Body of pancreas (tissue), 4 donors: ENCODE results near the gene TMC7. TPM values are rescaled to one million over a fixed set of nuclear protein-coding genes. Genes with fewer than 3 reads are reported as not detected.

Source experiments
- ATAC-seq: fragments of 150-250 bp; one replicate; pipeline ENCODE4 v1.9.1; 2016
- DNase-seq, 4 donors: peaks; one replicate each; pipeline ENCODE4 v3.0.0-alpha.2; 2019
- H3K27ac ChIP-seq, 4 donors: fragments of 200-600 bp; sonication (generic); 1 replicate in 3 of 4; 2 replicates in 1 of 4; pipeline versions ENCODE4 v1.5.1 to v1.6.1; 2016 to 2019; ENCODE audit warnings: mild to moderate bottlenecking in 1 of 4, mixed read lengths in 1 of 4, moderate library complexity in 1 of 4
- H3K27me3 ChIP-seq, 2 donors: fragments of 200-600 bp; sonication (generic); one replicate each; pipeline ENCODE4 v1.6.0; 2016; ENCODE audit warnings: mild to moderate bottlenecking in 1 of 2
- H3K36me3 ChIP-seq, 2 donors: fragments of 200-600 bp; sonication (generic); replicated peaks in 1 of 2; 2 replicates each; pipeline ENCODE4 v1.5.1; 2016; ENCODE audit warnings: low read depth in 2 of 2; ENCODE audit not compliant: insufficient read depth in 1 of 2
- H3K4me1 ChIP-seq: fragments of 200-600 bp; sonication (generic); one replicate; pipeline ENCODE4 v1.6.0; 2016
- H3K4me3 ChIP-seq, 2 donors: fragments of 200-600 bp; sonication (generic); 1 replicate in 1 of 2; 2 replicates in 1 of 2; pipeline ENCODE4 v1.5.1; 2016 to 2019
- H3K9me3 ChIP-seq, 3 donors: fragments of 200-600 bp; sonication (generic); 1 replicate in 2 of 3; 2 replicates in 1 of 3; pipeline ENCODE4 v1.5.1; 2016
- POLR2A ChIP-seq, 3 donors: fragments of 450-650 bp; IDR thresholded peaks; one replicate each; pipeline ENCODE4 v1.6.1; 2016; ENCODE audit warnings: antibody characterized with exemption in 3 of 3, mild to moderate bottlenecking in 2 of 3
- WGBS, 2 donors: methylation state at CpG; one replicate each; pipeline ENCODE4 v1.1.5; 2017; 5-methylcytosine and 5-hydroxymethylcytosine counted together
- intact Hi-C: fragments of 100-400 bp; cut with DNase I; formaldehyde crosslinking; loops from one replicate; pipeline ENCODE4 v1.15.1; 2023
- total RNA-seq, 2 donors: library from RNA; depleted of rRNA; stranded (reverse); fragments of >200 nt; gene quantifications; one replicate each; pipeline ENCODE4 v1.1.0, GENCODE V29; 2016
- TF ChIP-seq, protein P1 (sequence below), 7 experiments: fragments of 450-650 bp in 4 of 7; fragments of 200-600 bp in 3 of 7; sonication (generic) in 3 of 7; IDR thresholded peaks; one replicate each; pipeline ENCODE4 v1.5.1; 2016 to 2019; ENCODE audit warnings: antibody characterized with exemption in 7 of 7

Gene TMC7
- total RNA-seq, 2 donors from 2014 or later = 0.33 to 0.78 TPM

DNA sequence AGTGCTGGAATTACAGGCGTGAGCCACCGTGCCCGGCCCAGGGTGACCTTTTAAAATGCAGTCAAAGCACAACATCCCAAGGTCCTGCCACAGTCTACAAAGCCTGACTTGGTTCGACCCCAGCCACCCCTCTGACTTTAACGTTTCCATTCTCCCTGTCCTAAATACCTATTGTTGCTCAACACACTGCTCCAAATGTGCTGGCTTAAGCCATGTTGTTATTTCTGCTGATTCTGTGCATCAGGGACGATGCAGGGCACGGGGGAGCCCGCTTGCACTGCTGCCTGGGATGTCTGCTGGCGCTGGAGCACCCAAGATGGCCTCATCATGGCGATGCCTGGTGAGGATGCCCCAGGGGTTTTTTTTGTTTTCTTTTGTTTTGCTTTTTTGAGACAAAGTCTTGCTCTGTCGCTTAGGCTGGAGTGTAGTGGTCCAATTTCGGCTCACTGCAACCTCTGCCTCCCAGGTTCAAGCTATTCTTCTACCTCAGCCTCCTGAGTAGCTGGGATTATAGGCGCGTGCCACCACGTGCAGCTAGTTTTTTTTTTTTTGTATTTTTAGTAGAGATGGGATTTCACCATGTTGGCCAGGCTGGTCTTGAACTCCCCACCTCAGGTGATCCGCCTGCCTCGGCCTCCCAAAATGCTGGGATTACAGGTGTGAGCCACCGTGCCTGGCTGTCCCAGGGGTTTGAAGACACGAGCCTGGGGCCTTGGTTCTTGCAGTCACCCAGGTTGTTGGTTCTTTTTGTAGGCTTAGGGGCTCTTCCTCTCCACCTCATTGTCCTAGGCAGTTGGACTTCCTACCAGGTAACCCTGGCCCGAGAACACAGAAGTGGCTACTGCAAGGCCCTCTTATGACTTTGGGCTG is 22.9 kb downstream of the TMC7 start:
- Histone ChIP-seq H3K36me3 (no peaks in the 10 kb centered on the region), H3K27ac (no peak overlapping the region), H3K4me1 (no peaks in the 10 kb centered on the region), H3K27me3 (no peaks in the 10 kb centered on the region), H3K9me3 (no peaks in the 10 kb centered on the region), H3K4me3 (no peak overlapping the region)
- no peak for TF ChIP-seq POLR2A (IDR thresholded peaks at IDR 0.05)
- TF ChIP-seq, protein P1, sequence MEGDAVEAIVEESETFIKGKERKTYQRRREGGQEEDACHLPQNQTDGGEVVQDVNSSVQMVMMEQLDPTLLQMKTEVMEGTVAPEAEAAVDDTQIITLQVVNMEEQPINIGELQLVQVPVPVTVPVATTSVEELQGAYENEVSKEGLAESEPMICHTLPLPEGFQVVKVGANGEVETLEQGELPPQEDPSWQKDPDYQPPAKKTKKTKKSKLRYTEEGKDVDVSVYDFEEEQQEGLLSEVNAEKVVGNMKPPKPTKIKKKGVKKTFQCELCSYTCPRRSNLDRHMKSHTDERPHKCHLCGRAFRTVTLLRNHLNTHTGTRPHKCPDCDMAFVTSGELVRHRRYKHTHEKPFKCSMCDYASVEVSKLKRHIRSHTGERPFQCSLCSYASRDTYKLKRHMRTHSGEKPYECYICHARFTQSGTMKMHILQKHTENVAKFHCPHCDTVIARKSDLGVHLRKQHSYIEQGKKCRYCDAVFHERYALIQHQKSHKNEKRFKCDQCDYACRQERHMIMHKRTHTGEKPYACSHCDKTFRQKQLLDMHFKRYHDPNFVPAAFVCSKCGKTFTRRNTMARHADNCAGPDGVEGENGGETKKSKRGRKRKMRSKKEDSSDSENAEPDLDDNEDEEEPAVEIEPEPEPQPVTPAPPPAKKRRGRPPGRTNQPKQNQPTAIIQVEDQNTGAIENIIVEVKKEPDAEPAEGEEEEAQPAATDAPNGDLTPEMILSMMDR (IDR thresholded peaks at IDR 0.05) = no peak
- 80 to 86% methylated on average over 18 to 20 of the region's 20 CpGs for WGBS, 2 donors
- ATAC-seq (no peak), DNase-seq (no peak)
- intact Hi-C loops = no loop called here

DNA sequence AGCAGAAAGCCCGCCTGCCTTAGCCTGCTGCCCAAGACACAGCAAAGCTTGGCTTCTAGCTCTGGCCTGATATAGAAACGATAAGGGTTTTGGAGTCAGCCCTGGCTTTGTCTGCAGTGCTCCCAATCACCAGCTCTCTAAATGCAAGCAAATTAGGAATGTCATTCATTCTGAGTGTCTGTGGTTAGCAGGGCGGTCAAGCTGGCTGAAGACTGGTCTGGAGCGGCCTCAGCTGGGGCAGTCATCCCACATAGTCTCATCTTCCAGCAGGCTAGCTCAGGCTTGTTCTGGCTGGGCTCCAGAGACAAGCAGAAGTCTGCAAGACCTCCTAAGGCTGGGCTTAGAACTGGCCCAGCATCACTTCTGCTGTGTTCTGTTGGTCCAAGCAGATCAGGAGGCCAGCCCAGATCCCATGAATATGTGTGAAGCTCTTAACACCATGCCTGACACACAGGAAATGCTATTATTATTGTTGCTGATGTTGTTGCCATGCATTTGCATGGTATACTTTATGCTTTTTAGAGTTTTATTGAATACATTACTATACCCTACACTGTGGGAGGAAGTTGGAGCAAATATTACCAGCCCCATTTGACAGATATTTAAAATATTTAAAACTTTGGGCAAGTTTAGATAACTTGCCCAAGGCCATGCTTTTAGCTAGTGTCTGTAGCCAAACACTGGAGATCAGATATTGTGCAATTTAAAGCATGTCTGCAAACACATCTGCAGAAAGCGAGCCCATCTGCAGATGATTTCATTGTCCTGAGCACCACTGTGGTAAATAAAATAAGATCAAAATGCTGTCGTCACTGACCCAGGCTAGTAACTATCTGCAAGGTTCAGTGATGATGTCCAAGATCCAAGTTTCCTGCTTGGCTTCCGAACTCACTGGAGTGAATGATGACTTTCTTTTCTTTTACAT is 24.8 kb downstream of the TMC7 start:
- ATAC-seq (no peak), DNase-seq (no peak)
- intact Hi-C loops = no loop called here
- H3K4me3 ChIP-seq = no peak overlapping the region
- WGBS, 2 donors = 71 to 75% methylated on average over 3 to 7 of the region's 7 CpGs
- H3K27ac ChIP-seq = no peak overlapping the region
- H3K27me3 ChIP-seq = no peaks in the 10 kb centered on the region
- no peaks in the 10 kb centered on the region for H3K36me3 ChIP-seq
- H3K9me3 ChIP-seq = no peaks in the 10 kb centered on the region
- H3K4me1 ChIP-seq = no peaks in the 10 kb centered on the region
- TF ChIP-seq, protein P1 (IDR thresholded peaks at IDR 0.05) = no peak
- TF ChIP-seq POLR2A (IDR thresholded peaks at IDR 0.05) = no peak

DNA sequence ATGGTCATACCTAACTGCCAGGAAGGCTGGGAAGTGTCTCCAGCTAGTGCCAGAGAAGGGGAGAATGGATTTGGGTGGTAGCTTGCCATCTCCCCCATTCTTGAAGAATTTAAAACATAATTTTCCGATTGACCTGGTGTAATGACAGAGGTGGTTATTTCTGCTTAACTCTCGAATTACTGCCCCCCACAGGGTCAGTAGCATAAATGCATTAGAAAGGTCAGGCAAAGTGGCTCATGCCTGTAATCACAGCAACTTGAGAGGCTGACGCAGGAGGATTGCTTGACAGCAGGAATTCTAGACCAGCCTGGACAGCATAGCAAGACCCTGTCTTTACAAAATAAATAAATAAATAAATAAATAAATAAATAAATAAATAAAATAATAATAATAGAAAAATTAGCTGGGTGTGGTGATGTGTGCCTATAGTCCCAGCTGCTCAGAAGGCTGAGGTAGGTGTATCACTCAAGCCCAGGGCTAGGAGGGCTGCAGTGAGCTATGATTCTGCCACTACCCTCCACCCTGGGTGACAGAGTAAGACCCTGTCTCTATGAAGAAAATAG is 27.5 kb downstream of the TMC7 start:
- 64 to 68% methylated on average over 3 of the region's 3 CpGs for WGBS, 2 donors
- no peaks in the 10 kb centered on the region for H3K9me3 ChIP-seq
- intact Hi-C loops = no loop called here
- TF ChIP-seq POLR2A (IDR thresholded peaks at IDR 0.05) = no peak
- TF ChIP-seq, protein P1 (IDR thresholded peaks at IDR 0.05) = no peak
- ATAC-seq = no peak
- H3K4me3 ChIP-seq = no peak overlapping the region
- no peak overlapping the region for H3K27ac ChIP-seq
- H3K27me3 ChIP-seq = no peaks in the 10 kb centered on the region
- no peak for DNase-seq
- H3K4me1 ChIP-seq = no peaks in the 10 kb centered on the region
- H3K36me3 ChIP-seq = no peaks in the 10 kb centered on the region

DNA sequence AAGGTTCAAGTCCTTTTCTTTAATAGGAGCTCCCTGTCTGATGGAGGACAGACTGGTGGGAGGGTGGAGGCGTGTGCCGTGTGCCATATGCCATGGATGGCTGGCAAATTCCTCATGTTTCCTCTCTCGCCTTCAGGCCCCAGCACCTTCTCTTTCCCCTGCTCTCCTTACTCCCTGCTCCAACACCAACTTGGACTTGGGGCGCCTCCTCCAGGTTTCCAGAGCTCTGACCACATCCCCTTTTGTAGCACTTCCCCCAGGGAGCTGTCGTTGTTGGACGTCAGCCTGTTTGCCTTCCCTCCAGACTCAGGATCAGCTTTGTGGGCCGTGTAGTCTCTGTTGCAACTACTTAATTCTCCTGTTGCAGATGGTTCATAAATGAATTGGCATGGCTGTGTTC is 30.7 kb downstream of the TMC7 start:
- 62 to 64% methylated on average over 7 of the region's 7 CpGs for WGBS, 2 donors
- Histone ChIP-seq H3K4me3 (no peak overlapping the region), H3K9me3 (no peaks in the 10 kb centered on the region), H3K36me3 (no peaks in the 10 kb centered on the region), H3K27me3 (no peaks in the 10 kb centered on the region), H3K27ac (no peak overlapping the region), H3K4me1 (no peaks in the 10 kb centered on the region)
- DNase-seq (peak in 2 of 4 donors; percentile 7 to 8), ATAC-seq (no peak)
- intact Hi-C loops = no loop called here
- TF ChIP-seq, protein P1 (IDR thresholded peaks at IDR 0.05) = no peak
- no peak for TF ChIP-seq POLR2A (IDR thresholded peaks at IDR 0.05)
